Mesodermal cell (in vitro differentiated cells): ENCODE results near the gene SLC32A1.

Source experiments
- H3K27ac ChIP-seq: 2 replicates; pipeline ENCODE4 v1.7.0; 2013; ENCODE audit warnings: mild to moderate bottlenecking, low read depth, low read length, moderate library complexity; ENCODE audit not compliant: severe bottlenecking
- H3K36me3 ChIP-seq: 2 replicates; pipeline ENCODE4 v1.7.1; 2013; ENCODE audit warnings: mild to moderate bottlenecking, low read length, moderate library complexity; ENCODE audit not compliant: control insufficient read depth, insufficient read depth
- H3K4me1 ChIP-seq: one replicate; pipeline ENCODE4 v1.7.1; 2013; ENCODE audit warnings: mild to moderate bottlenecking, low read length; ENCODE audit not compliant: insufficient read depth, control insufficient read depth, poor library complexity, severe bottlenecking
- H3K4me3 ChIP-seq: 2 replicates; pipeline ENCODE4 v1.7.0; 2013; ENCODE audit warnings: low read length, control low read depth, mild to moderate bottlenecking; ENCODE audit not compliant: insufficient read depth, poor library complexity, severe bottlenecking; ENCODE audit errors: extremely low read depth
- H3K9me3 ChIP-seq: 2 replicates; pipeline ENCODE4 v1.7.1; 2013; ENCODE audit warnings: mild to moderate bottlenecking, low read length, moderate library complexity; ENCODE audit not compliant: control insufficient read depth
- WGBS, 2 experiments: methylation state at CpG; one replicate each; pipeline ENCODE4 v1.1.5; 2013; ENCODE audit warnings: missing lambda C conversion rate in 2 of 2; ENCODE audit not compliant: insufficient coverage in 2 of 2; 5-methylcytosine and 5-hydroxymethylcytosine counted together

Gene SLC32A1

GRCh38 chr20:38732981-38733380, 8.7 kb downstream of the SLC32A1 start:
- 86 to 94% methylated on average over 2 to 3 of the region's 4 CpGs for WGBS, 2 experiments
- Histone ChIP-seq H3K27ac (no peak overlapping the region), H3K36me3 (no peaks in the 10 kb centered on the region), H3K4me3 (no peak overlapping the region), H3K9me3 (no peaks in the 10 kb centered on the region), H3K4me1 (no peaks in the 10 kb centered on the region)

GRCh38 chr20:38735172-38735571, 10.9 kb downstream of the SLC32A1 start:
- Histone ChIP-seq H3K4me3 (no peak overlapping the region), H3K36me3 (no peaks in the 10 kb centered on the region), H3K9me3 (no peaks in the 10 kb centered on the region), H3K4me1 (no peaks in the 10 kb centered on the region), H3K27ac (no peak overlapping the region)
- 55 to 79% methylated on average over 4 to 5 of the region's 6 CpGs for WGBS, 2 experiments

GRCh38 chr20:38737887-38738286, 13.6 kb downstream of the SLC32A1 start:
- WGBS, 2 experiments, result 100% methylated on average over 1 of the region's 1 CpG; no CpG with 5 or more reads in 1 of the 2 experiments
- H3K27ac ChIP-seq, result no peak overlapping the region
- H3K36me3 ChIP-seq, result no peaks in the 10 kb centered on the region
- no peak overlapping the region for H3K4me3 ChIP-seq
- H3K4me1 ChIP-seq, result no peaks in the 10 kb centered on the region
- no peaks in the 10 kb centered on the region for H3K9me3 ChIP-seq

GRCh38 chr20:38745757-38746156, 21.5 kb downstream of the SLC32A1 start:
- Histone ChIP-seq H3K27ac (no peak overlapping the region), H3K4me3 (no peak overlapping the region), H3K4me1 (peaks cover 5% of the 10 kb centered on the region), H3K9me3 (no peaks in the 10 kb centered on the region), H3K36me3 (peaks cover 5% of the 10 kb centered on the region)
- WGBS, 2 experiments, result 85 to 92% methylated on average over 1 to 2 of the region's 2 CpGs

GRCh38 chr20:38747495-38748096, 23.3 kb downstream of the SLC32A1 start:
- Histone ChIP-seq H3K4me1 (peaks cover 5% of the 10 kb centered on the region), H3K27ac (peak overlapping the region; percentile 80), H3K4me3 (peak overlapping the region; percentile 89), H3K9me3 (no peaks in the 10 kb centered on the region), H3K36me3 (peaks cover 17% of the 10 kb centered on the region)
- WGBS, 2 experiments, result 20 to 24% methylated on average over 37 to 38 of the region's 39 CpGs

- Histone ChIP-seq H3K27ac (peak within 1 kb of the TSS; percentile 80), H3K9me3 (no peaks in the 10 kb centered on the region), H3K4me3 (peak within 1 kb of the TSS; percentile 89), H3K4me1 (peaks cover 5% of the 10 kb centered on the region), H3K36me3 (peaks cover 24% of the 10 kb centered on the region)
- 0% methylated on average over 75 to 79 of the region's 84 CpGs for WGBS, 2 experiments
Observed at GRCh38 chr20:38748097-38748860, 24.0 kb downstream of the SLC32A1 start, which contains the start of gene ACTR5. TSS of gene ACTR5 (plus strand) at chr20:38748460. CDS start at chr20:38748479, 19 bp downstream.

- Histone ChIP-seq H3K9me3 (no peaks in the 10 kb centered on the region), H3K4me3 (peak overlapping the region; percentile 89), H3K36me3 (peaks cover 24% of the 10 kb centered on the region), H3K4me1 (peaks cover 5% of the 10 kb centered on the region), H3K27ac (no peak overlapping the region)
- 0 to 2% methylated on average over 8 to 9 of the region's 10 CpGs for WGBS, 2 experiments
Observed at GRCh38 chr20:38748861-38749149, 24.5 kb downstream of the SLC32A1 start.

- Histone ChIP-seq H3K4me1 (peaks cover 5% of the 10 kb centered on the region), H3K4me3 (no peak overlapping the region), H3K9me3 (no peaks in the 10 kb centered on the region), H3K27ac (no peak overlapping the region), H3K36me3 (peaks cover 42% of the 10 kb centered on the region)
- WGBS, 2 experiments, result 17 to 79% methylated on average over 1 to 2 of the region's 5 CpGs
Observed at GRCh38 chr20:38751360-38751976, 27.2 kb downstream of the SLC32A1 start.

GRCh38 chr20:38752029-38752428, 27.7 kb downstream of the SLC32A1 start:
- H3K9me3 ChIP-seq, result no peaks in the 10 kb centered on the region
- peaks cover 5% of the 10 kb centered on the region for H3K4me1 ChIP-seq
- peaks cover 44% of the 10 kb centered on the region for H3K36me3 ChIP-seq
- whole genome bisulfite sequencing, 2 experiments, result 100% methylated on average over 2 of the region's 4 CpGs; no CpG with 5 or more reads in 1 of the 2 experiments
- H3K4me3 ChIP-seq, result no peak overlapping the region
- H3K27ac ChIP-seq, result no peak overlapping the region

- Histone ChIP-seq H3K36me3 (peaks cover 63% of the 10 kb centered on the region), H3K4me1 (no peaks in the 10 kb centered on the region), H3K27ac (no peak overlapping the region), H3K4me3 (no peak overlapping the region), H3K9me3 (no peaks in the 10 kb centered on the region)
- 96 to 98% methylated on average over 12 of the region's 13 CpGs for WGBS, 2 experiments
Observed at GRCh38 chr20:38754924-38755323, 30.6 kb downstream of the SLC32A1 start.
